NCI-H146 (cell line): ENCODE results near the gene UNC13C.
"Not testable (repeated sequence)": the region's sequence is repeated elsewhere in the genome, so short reads cannot be mapped to it uniquely, and the experiment has no call there.

ENCODE experiments used
- DNase-seq: peaks from one replicate; lab custom pipeline; 2025; lab: John Stamatoyannopoulos, UW

The UNC13C gene

GRCh38 chr15:53978253-53978906 is at the start of gene UNC13C:
UNC13C (plus strand) TSS chr15:53978441; CDS start chr15:54012904, 34,463 bp downstream.
- no peak for DNase-seq

DNA sequence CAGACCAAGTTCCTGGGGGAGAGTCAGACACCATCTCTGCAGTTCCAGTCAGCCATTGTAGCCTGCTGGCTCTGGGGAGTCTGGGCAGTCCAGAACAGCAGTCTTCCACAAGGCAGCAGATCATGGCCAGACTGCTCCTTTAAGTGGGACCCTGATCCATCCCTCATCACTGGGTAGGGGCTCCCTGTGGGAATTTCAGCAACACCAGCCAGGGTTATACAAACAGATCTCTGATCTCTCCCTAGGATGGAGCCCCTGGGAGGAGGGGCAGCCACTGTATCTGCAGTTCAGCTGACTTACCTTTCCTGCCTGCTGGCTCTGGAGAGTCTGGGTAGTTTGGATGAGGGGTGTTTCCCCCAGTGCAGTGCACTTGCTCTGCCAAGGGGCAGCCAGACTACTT is 42.1 kb upstream of the UNC13C start:
- DNase-seq, result no peak

GRCh38 chr15:53937632-53938031 is 40.6 kb upstream of the UNC13C start:
- DNase-seq, result not testable (repeated sequence)

GRCh38 chr15:53950572-53950971 is 27.7 kb upstream of the UNC13C start:
- DNase-seq, result no peak

DNA sequence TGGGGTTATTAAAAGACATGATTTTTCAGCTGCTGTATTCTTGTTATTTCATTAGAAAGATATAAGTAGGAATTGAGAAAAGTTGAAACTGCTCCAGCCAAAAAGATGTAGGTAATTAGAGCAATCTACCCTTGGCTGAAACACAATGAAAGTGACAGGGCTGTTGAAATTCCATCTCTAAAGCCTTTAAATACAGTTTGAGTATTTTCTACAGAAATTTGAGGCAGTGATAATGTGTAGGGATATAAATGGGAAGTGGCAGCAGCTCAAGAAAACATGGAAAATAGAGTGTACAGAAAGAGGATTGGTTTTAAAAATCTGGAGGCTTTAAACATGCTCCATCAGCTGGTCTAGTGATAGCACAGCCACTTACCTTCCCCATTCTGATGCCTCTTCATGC is 22.8 kb upstream of the UNC13C start:
- no peak for DNase-seq

- DNase-seq, result no peak
These were observed 15.3 kb upstream of the UNC13C start for GRCh38 chr15:53962646-53963561.

DNA sequence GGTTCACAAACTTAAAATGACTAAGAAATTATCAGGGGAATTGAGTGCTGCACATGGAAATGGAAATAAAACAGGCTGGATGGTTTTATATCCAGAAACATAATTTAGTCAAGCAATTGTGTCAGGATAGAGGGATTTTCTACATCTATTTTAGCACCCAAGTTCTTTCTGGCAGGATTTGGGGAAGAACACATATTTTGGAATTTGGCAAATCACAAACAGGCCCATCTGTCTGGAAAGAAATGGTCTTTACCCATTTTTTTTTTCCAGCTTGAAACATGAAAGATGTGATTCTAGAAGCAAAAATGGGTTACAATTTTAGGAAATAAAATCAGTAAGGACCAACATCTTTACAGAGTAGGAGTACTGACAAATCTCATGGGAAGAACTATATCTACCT is 14.4 kb upstream of the UNC13C start:
- DNase-seq, result no peak

- DNase-seq, result no peak
These were observed 4.1 kb upstream of the UNC13C start for GRCh38 chr15:53974121-53974520.

GRCh38 chr15:53974813-53975212 is 3.4 kb upstream of the UNC13C start:
- DNase-seq, result no peak

GRCh38 chr15:53976844-53977392 is 1.3 kb upstream of the UNC13C start:
- DNase-seq, result peak; percentile 1

DNA sequence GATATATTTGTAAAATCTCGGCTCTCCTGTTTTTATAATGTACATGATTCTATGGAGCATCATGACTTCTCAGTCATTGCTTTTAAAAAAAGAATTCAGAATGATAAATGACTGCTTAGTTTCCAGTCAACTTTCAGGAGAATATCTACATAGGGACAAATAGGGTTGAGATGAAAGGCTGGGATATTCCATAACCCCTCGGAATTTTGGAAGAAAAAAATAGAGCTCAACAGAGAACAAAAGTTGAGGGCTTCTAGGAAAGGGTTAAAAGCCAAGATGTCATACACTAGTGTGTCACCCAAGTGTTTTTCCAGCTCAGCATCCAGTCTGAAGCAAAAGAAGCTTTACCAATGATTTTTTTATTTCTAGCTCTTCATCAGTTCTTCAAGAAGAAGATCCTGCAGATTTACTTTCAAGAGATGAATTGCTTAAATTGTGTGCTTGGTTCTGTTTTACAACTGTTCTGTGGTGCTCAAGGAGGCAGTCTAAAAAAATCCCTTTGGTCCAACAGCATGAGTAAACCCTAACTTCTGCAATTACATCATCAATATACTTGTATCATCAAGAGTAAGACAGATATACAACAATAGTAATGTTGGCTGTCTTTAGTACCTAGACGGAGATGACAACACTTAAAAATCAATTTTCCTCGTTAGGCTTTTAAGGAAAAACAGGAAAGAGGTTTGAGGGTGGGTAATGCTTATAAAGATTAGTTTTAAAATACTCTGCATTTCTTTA is 979 bp downstream of the UNC13C start:
- DNase-seq, result no peak

DNA sequence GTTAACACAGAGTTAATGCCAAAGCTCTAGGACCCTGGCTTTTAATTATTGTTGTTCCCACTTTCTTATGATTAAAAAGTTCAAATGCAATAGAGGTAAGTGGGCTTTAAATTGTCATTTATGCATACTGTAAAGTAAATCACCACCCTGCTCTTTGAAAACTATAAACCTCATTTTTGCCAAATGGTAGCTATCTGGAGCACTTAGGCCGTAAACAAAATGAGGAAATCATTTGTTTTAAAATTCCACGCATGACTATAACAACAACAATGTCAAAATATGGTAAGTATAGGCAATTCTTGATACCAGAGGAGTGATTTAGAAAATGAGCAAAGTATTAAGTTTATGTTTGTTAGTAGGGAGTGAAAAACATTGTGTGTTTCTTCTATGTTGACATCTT is 1.8 kb downstream of the UNC13C start:
- no peak for DNase-seq

- no peak for DNase-seq
These were observed 3.9 kb downstream of the UNC13C start for GRCh38 chr15:53982071-53982680.

- DNase-seq, result no peak
These were observed 4.6 kb downstream of the UNC13C start for GRCh38 chr15:53982876-53983275.

DNA sequence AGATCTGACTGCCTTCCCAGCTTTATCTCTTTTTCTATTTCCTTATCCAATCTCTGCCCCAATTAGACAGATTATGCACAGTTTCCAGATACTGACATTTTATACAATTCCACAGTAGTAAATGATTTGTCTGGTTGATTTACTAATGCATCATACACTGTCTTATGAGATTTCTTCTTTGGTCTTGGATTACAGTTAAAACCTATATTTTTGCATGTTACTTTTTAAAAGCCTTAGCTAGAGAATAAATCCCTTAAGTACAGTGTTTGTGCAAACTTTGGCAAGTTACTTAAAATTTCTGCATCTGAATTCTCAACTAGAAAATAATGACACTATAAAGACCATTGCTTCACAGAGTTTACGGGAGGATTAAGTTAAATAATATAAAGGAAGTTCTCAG is 6.0 kb downstream of the UNC13C start:
- no peak for DNase-seq

GRCh38 chr15:53985562-53985961 is 7.3 kb downstream of the UNC13C start:
- no peak for DNase-seq

DNA sequence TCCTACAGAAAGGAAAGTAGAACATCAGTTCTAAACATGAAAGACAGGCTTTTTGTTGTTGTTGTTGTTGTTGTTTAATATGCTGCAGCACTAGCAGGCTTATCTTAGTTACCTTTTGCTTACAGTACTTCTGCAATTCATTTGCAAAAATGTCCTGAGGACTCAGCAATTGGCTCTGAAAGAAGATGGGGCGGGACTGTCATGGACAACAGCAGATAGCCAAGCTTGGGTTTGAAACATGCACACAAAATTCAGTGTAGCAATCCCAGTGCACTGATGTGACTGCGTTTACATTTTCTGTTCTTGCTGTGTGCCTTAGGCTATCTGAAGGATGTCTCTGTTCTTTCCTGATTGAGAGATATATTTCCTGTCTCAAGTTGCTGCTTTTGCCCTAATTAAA is 9.2 kb downstream of the UNC13C start:
- DNase-seq, result no peak

DNA sequence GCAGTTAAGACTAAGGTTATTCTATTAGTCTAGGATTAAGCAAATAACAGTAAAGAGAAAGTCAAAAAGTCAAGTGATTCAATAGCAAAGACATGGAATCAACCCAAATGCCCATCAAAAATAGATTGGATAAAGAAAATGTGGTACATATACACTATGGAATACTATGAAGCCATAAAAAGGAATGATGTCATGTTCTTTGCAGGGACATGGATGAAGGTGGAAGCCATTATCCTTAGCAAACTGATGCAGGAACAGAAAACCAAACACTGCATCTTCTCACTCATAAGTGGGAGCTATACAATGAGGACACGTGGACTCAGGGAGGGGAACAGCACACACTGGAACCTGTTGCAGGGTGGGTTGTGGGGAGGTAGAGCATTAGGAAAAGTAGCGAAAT is 29.0 kb downstream of the UNC13C start:
- DNase-seq, result no peak

DNA sequence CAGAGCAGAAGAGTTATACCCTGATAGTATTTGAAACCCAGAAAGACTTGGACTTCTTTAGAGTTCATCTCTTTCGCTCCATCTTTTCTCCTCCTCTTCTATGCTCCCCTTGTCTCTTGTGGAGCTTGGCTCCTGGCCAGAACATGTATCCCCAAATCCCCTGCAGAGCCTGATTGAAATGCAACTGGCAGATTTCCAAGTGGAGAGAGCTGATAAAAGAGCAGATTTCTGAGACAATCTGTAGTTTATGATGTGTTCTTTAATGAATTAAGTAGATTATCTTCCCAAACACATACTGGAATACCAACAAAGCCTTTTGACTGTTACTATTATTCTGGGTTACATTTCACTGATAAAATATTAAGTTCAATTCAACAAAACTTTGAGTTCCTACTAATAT is 33.4 kb downstream of the UNC13C start:
- DNase-seq, result no peak

DNA sequence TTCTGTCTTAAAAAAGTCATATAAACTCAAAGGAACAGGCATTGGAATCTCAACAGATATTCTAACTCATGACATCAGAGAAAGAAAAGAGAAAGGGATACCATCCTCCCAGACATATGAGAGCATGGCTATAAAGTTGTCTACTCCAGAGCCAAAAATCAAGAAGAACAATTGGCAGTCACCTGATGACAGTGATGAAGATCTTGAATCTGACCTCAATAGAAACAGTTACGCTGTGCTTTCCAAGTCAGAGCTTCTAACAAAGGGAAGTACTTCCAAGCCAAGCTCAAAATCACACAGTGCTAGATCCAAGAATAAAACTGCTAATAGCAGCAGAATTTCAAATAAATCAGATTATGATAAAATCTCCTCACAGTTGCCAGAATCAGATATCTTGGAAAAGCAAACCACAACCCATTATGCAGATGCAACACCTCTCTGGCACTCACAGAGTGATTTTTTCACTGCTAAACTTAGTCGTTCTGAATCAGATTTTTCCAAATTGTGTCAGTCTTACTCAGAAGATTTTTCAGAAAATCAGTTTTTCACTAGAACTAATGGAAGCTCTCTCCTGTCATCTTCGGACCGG is 35.9 kb downstream of the UNC13C start:
- no peak for DNase-seq

DNA sequence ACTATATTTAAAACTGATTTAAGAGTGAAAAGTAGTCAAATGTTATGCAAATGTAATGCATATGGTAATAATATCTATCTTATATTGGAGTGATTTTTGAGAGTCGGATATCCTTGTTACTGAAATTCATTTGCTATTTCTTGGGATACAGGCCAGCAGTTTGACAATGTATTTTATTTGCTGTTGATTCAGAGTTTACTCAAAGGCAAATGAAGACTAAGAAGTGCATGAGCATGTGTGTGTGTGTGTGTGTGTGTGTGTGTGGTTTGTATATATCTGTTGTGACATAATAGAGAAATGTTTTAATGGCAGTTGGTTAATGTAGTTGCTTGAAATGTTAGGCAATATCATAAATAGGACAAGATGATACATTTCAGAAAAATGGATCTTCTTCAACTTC is 39.0 kb downstream of the UNC13C start:
- DNase-seq, result no peak

DNA sequence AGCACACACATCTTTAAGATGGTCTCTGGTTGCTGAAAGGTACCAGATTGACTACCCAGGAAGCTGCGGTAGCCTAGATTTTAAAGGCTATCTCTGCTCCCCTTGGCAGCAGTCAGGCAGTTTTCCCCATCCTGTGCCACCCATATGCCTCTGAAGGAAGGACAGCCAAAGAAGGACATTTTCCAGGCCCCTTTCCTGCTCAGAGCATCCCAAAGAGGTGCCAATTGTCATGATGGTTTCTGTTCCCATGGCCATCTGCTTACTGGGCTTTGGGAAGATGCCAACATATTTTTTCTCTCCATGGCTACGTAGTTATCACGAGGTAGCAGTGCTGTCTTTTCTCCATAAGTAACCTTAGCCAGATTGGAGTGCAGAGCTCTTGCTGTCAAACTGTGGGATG is 39.7 kb downstream of the UNC13C start:
- no peak for DNase-seq
